GM19463 (cell line): ENCODE data around the gene LUC7L3.
"Not testable (repeated sequence)": the region's sequence is repeated elsewhere in the genome, so short reads cannot be mapped to it uniquely, and the experiment has no call there.

ENCODE experiments used
- ATAC-seq: cut with Tn5 transposase; IDR thresholded peaks from one replicate; pipeline ENCODE4 v1.9.1; 2021; ENCODE audit warnings: mild to moderate bottlenecking, moderate library complexity; ENCODE audit not compliant: unreplicated experiment

LUC7L3 gene

DNA sequence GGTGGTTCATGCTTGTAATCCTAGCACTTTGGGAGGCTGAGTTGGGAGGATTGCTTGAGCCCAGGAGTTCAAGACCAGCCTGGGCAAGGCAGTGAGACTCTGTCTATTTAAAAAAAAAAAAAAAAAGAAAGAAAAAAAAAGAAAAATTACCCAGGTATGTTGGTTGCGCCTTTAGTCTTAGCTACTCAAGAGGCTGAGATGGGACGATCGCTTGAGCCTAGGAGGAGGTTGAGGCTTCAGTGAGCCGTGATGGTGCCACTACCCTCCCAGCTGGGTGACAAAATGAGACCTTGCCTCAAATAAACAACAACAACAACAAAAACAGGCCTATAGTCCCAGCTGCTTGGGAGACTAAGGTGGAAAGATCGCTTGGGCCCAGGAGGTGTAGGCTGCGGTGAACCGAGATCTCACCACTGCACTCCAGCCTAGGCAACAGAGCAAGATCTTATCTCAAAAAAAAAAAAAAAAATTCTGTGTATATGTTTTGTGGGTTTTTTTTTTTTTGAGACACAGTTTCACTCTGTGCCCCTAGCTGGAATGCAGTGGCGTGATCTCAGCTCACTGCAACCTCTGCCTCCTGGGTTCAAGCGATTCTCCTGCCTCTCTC, 60.4 kb downstream of the LUC7L3 start:
- no peak for ATAC-seq

- no peak for ATAC-seq
Measured at GRCh38 chr17:50781167-50781566, 61.8 kb downstream of the LUC7L3 start.

GRCh38 chr17:50783193-50783660, 63.8 kb downstream of the LUC7L3 start:
- ATAC-seq, result no peak

- no peak for ATAC-seq
Measured at GRCh38 chr17:50783905-50784304, 64.5 kb downstream of the LUC7L3 start.

- ATAC-seq, result no peak
Measured at GRCh38 chr17:50785126-50785525, 65.7 kb downstream of the LUC7L3 start.

- no peak for ATAC-seq
Measured at GRCh38 chr17:50785946-50786570, 66.7 kb downstream of the LUC7L3 start.

- no peak for ATAC-seq
Measured at GRCh38 chr17:50787106-50787505, 67.7 kb downstream of the LUC7L3 start.

- no peak for ATAC-seq
Measured at GRCh38 chr17:50790618-50791017, 71.2 kb downstream of the LUC7L3 start.

DNA sequence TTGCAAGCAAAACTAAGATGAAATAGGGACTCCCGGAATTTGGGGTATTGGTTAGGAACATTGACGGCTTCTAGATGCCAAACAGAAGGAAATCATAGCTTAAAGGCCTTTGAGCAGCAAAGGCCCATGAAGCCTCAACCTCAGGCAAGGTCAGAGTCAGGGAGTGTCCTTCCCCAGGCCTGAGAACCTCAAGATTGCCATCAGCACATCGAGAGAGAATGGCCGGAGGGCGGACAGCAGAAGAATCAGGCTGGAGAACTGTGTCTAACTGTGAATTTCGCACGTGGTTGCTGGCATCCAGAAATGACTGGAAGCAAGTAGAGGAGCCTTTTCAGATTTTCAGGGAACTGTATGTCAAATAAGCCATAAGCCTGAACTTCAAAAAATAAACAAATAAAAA, 72.7 kb downstream of the LUC7L3 start:
- ATAC-seq, result no peak

GRCh38 chr17:50793007-50793406, 73.6 kb downstream of the LUC7L3 start:
- ATAC-seq, result no peak

DNA sequence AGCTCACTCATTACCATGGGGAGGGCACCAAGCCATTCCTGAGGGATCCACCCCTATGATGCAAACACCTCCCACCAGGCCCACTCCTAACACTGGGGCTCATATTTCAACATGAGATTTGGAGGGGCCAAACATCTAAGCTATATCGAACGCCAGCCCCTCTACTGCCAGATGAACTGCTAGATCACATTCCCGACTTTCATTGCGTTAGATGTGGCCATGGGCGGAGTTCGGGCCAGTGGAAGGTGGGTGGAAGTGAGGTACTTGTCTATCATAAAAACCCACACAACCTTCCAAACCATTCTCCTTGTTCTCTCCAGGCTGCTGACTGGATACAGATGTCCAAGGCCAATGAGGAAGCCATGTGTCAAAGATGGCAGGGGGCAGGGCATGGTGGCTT, 75.0 kb downstream of the LUC7L3 start:
- ATAC-seq, result no peak

DNA sequence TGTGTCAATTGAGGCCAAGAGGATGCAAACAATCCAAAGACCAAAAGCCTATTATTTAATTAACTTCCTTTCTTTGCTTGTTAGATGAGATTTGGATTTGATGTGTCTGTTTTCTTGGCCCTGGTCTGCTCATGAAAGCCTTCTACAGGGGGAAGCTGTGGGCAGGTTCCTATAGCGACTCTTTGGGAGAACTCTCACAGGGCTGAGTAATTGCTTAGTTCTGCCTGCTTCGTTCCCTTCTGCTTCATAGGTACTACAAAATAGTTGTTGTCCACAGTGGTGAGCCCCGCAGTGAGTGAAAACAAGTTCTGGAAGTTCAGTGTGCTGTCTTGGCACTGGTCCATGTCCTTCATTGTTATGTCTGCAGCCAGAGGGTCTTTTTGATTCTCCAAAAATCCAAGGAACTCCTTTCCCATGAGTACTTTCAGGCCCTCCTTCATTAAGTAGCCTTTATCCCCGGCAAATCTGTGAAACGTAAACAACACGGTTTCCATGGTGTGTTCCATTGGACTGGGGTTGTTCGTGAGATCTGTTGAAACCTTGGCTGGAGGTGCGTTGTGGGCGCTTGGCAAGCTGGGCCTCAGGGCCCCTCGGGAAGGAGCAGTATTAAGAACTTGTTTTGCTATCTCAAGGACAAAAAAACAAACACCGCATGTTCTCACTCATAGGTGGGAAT, 77.9 kb downstream of the LUC7L3 start:
- no peak for ATAC-seq

DNA sequence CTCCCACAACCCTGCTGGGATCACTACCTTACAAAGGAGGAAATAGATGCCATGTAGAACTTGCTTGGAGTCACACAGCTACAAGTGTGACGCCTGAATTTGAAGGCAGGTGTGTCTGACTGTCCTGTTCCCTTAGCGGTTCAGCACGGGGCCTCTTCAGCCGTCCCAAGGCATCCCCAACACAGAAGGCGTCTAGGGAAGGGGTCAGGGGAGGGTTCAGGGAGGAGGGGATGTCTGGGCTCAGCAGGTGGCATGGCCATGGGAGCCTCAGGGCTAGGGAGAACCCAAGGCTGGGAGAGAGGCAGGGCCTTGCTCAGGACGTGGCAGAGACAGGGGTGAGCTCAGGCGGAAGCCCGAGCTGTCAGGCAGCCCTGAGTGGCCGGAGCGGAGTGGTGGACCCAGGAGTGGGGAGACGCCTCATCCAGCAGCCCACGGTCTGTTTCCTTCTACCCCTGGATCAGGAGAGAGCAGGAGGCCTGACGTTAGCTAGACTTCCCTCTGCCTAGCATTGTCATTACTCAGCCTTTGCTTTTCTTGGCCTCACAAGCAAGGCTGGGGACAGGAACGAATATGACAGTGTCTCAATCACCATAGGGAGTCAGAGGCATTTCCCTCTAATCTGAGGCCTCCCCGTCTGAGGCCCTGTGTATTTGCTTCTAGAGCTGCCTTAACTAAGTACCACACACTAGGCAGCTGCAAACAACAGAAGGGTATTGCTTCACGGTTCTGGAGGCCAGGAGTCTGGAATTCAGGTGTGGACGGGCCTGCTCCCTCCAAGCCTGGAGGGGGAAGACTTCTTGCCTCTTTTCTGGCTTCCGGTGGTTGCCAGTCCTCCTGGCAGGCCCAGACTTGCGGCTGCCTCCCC, 79.3 kb downstream of the LUC7L3 start:
- no peak for ATAC-seq

- no peak for ATAC-seq
Measured at GRCh38 chr17:50799582-50799981, 80.2 kb downstream of the LUC7L3 start.

DNA sequence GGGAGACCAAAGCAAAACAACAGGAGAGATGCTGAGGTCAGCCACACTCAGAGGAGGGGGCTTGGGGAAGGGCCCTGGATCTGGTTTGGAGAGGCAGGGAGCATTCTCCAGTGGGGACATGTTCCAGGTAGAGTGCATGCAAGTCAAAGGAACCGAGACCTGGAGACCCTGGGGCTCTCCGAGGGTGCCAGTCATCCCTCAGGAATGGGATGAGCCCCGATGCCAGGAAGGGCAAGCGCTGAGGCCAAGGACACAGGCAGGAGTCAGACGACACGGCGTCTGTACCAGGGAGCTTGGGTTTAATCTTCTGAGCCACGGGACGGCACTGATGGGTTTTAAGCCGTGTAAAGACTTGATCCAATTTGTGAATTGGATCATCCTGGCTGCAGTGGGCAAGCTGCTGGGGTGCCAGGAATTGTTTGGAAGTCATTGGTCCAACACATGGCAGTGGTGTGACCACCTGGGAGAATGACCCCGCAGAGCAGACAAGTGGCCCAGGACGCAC, 80.8 kb downstream of the LUC7L3 start:
- ATAC-seq, result no peak

DNA sequence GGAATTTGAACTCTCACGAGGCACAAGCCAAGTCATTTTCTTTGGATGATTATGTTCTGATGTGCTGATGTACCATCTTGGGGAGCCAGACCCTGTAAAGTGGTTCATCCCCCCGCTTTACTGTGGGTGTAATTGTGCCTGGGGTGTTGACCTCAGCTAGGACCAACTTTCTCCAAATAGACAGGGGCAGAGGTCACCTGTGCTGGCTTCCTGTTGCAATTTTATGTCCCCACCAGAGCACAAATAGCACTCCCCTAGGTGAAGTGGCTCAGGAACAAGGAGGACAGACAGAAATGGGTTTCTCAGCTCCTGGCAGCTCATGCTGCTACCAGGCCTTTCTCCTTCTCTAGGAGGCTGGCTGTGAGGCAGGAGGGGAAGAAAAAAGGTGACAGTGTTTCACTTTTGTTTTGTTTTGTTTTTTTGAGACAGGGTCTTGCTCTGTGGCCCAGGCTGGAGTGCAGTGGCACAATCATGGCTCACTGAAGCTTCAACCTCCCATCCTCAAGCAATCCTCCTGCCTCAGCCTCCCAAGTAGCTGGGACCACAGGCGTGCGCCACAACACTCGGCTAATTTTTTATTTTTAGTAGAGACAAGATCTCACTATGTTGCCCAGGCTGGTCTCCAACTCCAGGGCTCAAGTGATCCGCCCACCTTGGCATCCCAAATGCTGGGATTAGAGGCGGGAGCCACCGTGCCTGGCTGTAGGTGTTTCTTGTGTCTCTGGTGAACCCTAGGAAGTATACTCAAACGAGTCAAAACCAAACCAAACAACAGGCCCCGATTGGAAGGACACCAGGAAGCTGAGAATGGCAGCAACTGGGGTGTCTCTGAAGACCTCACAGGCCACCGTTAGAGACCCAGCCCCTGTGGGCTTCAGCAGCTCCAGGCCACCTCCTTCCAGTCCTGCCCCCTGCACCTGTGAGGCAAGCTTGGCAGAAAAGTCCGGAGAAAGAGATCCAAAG, 83.5 kb downstream of the LUC7L3 start:
- ATAC-seq, result no peak

- no peak for ATAC-seq
Measured at GRCh38 chr17:50803676-50804075, 84.3 kb downstream of the LUC7L3 start.

GRCh38 chr17:50804749-50805475, 85.5 kb downstream of the LUC7L3 start:
- ATAC-seq, result not testable (repeated sequence)

DNA sequence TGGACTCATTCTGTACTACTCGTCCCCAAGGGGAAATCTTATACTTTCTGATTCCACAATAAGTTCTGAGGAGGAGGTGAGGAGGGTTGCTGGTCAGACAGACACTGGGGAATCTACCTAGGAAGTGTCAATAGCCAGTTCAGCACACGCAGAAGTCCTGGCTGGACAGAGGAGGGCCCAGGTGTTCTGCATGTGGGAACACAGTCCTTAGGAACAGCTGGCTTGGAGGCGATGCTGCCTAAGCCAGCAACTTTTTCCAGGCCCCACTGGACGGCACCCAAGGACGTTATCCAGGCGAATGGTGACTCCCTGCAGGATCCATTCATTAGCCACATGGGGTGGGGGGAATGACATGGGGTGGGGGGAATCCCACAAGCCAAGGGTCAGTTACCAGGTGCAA, 86.1 kb downstream of the LUC7L3 start:
- no peak for ATAC-seq
